EL (cell line): ENCODE results near the gene CAMKMT.
"Not testable (repeated sequence)": the region's sequence is repeated elsewhere in the genome, so short reads cannot be mapped to it uniquely, and the experiment has no call there.

ENCODE experiments used
- DNase-seq: peaks from one replicate; pipeline ENCODE4 v3.0.0-alpha.2; 2016

The CAMKMT gene

GRCh38 chr2:44559108-44559507 is 197.4 kb downstream of the CAMKMT start:
- DNase-seq = no peak

DNA sequence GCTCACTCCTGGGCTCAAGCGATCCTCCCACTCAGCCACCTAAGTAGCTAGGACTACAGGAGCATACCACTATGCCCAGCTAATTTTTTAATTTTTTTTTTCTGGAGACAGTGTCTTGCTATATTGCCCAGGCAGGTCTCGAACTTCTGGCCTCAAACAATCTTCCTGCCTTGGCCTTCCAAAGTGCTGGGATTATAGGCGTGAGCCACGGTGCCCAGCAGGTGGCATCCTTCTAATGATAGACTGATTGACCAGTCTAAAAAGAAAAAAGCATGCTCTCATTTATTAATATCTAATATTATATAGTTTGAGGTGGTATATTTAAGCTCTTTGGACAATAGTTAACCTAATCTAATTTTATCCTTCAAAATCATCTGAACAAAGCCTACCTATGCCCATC is 198.6 kb downstream of the CAMKMT start:
- DNase-seq = no peak

- DNase-seq = no peak
These were observed 199.2 kb downstream of the CAMKMT start for GRCh38 chr2:44560941-44561340.

DNA sequence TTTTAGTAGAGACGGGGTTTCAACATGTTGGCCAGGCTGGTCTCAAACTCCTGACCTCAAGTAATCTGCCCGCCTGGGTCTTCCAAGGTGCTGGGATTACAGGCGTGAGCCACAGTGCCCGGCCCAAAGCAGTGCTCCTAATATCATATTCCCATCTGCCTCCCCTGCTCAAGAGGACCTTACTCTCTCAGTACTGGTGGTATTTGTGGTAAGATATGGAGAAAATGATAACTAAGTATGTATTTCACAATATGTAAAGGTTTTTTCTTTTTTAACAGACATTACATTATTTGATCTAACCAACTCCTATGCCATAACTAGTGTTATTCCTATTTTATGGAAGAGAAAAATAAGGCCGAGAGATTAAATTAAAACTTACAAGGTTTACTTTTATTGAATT is 201.0 kb downstream of the CAMKMT start:
- no peak for DNase-seq

GRCh38 chr2:44564752-44565151 is 203.0 kb downstream of the CAMKMT start:
- DNase-seq = no peak

DNA sequence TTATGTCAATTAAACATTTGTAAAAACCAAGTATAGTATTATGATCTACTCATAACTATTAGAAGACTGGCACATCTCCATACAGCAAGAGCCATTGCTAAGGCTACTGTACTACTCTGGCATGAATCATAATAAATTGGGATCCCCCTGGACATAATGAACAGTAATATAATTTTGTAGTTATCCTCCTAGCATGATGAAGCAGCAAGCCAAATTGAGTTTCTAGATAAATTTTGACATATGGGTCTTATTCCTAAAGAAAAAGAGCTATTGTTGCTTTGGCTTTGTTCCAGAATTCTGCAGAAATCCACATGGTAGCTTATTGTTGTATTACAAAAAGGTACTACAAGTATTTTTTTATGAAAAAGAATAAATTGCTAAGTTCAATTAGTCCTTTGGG is 204.3 kb downstream of the CAMKMT start:
- no peak for DNase-seq

DNA sequence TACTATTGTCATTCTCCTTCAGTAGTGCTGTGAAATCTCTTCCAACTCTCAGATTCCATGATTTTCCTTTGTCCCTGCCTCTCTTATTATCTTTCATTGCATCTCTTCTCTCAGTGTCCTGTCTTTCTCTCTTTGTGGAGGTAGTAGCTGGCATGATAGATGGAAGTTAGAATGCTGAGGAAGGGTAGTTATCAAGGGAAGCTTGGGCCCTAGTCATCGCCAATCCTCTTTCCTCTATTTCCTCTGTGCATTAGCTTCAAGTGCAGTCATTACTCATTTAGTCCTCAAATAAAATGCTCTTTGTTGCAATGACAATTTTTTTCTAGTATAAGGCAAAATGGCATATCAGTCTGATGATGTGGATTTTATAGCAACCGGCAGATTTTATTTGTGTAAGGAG is 207.7 kb downstream of the CAMKMT start:
- no peak for DNase-seq

DNA sequence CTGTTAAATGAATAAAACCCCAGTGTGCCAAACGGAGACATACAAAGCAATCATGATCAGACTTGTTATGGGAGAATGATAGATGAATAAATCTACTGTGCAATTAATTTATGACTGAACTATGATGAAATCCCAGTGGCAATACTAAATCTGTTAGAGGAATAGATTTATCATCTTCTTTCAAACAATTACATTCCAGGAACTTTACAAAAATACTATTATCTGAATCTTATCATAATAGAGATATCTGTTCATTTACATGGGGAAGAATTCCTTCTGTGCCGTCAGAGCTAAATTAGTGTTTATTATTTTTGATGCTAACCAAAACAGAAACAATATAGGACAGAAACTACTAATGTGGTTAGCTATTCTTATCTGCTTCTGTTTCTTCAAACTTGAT is 208.5 kb downstream of the CAMKMT start:
- DNase-seq = no peak

DNA sequence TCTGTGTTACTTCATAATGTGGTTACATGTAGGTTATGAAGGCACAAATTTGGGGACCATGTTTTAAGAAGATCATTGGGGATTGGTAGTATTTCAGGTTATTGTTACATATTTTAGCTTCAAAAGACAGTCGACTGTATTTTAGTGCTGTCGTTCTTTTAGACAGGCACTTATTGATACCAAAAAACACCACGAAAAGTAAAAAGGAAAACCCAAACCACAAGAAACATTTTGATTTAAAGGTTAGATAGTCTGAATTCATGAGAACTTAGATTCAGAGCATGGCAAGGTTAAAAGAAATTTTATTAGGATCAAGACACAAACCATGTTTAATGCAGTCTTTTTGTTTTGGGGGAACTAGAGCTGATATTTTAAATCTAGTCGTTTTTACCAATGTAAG is 209.0 kb downstream of the CAMKMT start:
- no peak for DNase-seq

GRCh38 chr2:44572196-44572900 is 210.6 kb downstream of the CAMKMT start:
- peak; percentile 28 for DNase-seq

DNA sequence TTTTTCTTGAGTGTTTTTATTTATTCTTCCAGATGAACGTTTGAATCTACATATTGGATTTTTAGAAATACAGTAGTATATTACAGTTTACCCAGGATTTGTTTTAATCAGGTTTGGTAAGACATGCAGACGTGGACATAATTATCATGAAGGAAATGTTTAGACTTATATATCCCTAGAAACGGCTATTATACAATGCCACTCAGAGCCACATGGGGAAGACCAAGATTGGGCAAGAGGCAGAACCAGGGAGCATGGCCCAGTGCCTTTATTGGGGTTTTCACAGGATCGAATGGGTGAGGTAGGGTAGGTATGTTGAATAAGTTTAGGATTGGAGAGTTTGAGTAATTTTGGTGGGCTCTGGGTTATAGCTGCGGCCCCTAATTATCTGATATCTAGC is 212.2 kb downstream of the CAMKMT start:
- no peak for DNase-seq

DNA sequence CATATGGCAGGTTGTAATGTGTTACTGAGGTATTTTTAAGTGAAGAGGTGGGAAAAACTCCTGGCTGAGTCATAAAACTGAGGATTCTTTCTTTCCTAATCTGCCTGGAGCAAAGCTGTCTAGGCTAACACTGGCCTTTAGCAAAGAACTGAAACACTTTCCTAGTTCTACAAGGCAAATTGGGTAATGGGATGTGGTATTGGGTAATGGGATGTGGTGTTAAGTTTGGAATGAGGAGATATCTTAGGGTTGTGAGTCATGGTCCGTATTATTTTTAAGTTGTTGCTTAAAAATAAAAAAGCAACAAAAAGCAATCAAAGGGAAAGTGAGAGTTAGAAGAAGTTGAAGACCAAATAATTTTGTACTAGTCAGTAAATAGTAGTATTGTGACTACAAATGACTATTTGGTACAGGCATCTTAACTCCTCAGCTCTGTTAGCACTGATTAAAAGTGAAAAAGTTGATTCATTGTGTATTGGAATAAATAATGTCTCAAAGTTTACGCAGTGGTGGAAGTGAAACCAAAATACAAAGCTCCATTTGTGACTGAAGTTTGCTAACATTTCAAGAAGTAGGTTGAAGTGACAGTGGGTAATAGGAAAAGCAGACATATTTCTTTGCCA is 216.8 kb downstream of the CAMKMT start:
- peak; percentile 61 for DNase-seq

DNA sequence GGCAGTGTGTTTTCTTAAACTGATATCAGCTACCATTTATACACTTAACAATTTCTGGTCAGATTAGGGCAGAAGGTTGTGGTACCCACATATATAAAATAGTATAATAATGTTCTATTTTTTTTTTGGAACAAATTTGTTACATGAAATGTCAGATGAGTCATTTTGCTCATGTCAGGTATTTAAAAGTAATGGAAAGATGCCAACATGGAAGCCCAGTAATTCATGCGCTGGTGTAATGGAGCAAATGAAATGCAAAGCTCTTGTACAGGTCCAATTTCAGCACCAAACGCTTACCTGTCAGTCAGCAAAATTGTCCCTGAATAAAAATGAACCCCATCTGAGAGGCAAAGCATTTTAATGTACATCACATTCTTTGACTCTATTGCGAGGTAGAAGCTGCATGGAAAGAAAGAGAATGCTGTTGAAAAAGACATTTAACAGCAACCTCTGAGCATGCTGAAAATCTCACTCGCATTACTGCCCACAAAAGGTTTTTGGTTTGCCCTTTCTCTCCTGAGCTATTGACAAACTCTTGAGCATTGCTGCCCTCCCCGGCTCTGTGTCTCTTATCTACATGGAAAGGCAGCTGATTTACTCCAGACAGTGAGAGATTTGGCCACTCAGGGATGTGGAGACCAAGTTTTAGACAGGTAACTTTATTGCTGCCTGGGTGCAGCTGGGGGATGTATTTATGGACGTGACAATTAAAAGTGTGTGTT is 217.5 kb downstream of the CAMKMT start:
- no peak for DNase-seq

DNA sequence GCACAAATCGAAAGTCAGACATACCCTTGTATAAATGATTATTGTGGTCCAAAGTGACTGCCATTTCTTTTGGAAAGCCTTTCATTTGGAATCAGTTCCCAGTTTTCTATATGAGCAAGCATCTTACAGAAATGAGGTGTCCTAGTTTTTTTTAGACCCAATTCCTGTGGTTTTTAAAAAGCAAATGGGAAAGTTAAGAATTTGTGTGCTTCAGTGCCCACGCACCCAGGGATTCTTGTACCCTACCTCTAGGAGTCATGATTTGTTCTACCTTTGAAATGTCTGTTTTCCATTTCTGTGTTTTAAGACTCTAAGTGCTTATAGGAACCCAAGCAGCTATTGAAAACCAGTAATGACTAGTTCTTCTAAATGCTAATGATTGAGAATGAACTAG is 218.1 kb downstream of the CAMKMT start:
- DNase-seq = no peak

GRCh38 chr2:44580875-44581515 is 219.2 kb downstream of the CAMKMT start:
- no peak for DNase-seq

DNA sequence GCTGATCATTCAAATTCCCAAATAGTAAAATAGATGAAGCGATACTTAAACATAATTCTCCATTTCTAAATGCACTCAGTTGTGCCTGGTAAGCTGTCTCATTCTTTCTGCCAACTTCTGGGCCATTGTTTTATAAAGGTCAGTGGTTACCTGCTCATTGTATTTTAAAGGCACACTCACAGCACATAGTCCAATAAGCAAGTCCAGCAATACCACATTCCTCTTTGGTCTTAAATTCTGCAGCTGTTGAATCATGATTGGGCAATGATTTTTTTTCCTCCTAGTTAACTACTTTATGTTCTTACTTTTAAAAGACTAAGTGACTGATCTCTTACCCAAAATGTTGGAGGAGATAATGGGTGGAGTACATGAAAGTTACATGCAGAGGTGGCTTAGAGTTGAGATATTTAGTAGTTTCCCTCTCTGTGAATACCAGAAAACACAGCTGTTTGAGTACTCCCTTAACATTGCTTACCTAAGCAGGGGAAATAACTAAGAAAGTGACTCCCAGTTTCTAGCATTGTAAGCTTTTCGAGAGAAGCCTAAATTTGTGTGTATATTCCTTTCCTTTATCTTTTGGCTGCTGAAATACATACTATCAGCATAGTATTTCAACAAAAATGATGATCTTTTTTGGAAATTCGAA is 220.7 kb downstream of the CAMKMT start:
- DNase-seq = peak; percentile 8

DNA sequence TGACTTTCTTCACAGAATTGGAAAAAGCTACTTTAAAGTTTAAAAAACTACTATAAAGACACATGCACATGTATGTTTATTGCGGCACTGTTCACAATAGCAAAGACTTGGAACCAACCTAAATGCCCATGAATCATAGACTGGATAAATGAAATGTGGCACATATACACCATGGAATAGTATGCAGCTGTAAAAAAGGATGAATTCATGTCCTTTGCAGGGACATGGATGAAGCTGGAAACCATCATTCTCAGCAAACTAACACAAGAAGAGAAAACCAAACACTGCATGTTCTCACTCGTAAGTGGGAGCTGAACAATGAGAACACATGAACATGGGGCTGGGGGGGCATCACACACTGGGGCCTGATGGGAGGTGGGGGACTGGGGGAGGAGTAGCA is 233.9 kb downstream of the CAMKMT start:
- not testable (repeated sequence) for DNase-seq

GRCh38 chr2:44596537-44597320 is 235.0 kb downstream of the CAMKMT start:
- no peak for DNase-seq

GRCh38 chr2:44598330-44599119 is 236.8 kb downstream of the CAMKMT start:
- no peak for DNase-seq

- no peak for DNase-seq
These were observed 237.4 kb downstream of the CAMKMT start for GRCh38 chr2:44599130-44599529.

DNA sequence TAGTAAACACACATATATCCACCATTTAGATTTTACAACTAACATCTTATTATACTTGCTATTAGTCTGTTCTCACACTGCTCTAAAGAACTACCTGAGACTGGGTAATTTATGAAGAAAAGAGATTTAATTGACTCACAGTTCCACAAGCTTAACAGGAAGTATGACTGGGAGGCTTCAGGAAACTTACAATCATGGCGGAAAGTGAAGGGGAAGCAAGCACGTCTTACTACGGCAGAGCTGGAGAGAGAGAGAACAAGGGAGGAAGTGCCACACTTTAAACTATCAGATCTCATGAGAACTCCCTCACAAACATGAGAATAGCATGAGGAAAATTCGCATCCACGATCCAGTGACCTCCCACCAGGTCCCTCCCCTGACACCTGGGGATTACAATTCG is 240.7 kb downstream of the CAMKMT start:
- DNase-seq = no peak

- no peak for DNase-seq
These were observed 243.8 kb downstream of the CAMKMT start for GRCh38 chr2:44605511-44605910.
